NCI-H1930 (cell line): ENCODE measurements around the gene EIF5B.
"Not testable (repeated sequence)": the region's sequence is repeated elsewhere in the genome, so short reads cannot be mapped to it uniquely, and the experiment has no call there.

ENCODE experiments used
- DNase-seq, 2 experiments: peaks; one replicate each; lab custom pipeline; 2025; lab: John Stamatoyannopoulos, UW

The EIF5B gene

DNA sequence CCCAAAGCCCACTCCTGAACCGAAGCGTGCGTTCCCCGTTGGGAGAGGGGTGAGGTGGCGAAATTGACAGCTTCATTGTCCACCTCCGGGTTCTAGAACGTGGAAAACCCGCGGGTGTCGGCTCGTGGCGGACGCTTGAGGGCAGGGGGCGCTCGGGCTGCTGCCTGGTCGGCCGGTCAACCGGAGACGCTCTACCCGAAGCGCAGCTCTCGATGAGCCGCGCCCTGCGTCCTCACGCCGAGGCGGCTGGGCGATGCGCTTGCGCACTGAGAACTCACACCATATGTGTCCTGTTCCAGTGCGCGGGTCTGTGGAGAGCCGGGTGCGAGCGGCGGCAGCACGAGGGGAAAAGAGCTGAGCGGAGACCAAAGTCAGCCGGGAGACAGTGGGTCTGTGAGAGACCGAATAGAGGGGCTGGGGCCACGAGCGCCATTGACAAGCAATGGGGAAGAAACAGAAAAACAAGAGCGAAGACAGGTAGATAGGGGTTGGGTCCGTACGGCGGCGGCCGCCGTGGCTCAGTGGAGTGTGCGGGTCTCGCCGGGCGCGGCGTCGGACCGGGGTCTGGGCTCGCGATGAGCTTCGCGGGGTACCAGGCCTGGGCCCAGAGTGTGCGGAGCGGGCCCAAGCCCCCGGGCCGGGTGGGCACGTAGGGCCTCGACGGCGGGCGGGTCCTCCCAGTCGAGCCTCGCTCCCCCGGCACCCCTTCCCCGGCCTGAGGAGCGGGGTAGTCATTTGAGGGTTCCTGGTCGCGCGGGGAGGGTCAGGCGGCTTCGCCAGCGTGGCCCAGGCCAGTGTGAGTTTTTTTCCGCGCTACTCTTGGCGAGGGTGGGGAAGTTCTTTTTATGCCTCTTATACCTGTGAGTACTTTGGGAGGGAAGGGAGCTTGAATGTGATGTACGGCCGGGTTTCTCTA, at the start of gene EIF5B:
Gene EIF5B, plus strand, starts transcription at position 277 of the 916 bp plus-strand sequence. Its CDS starts 166 bp downstream, at position 443.
- DNase-seq, result peak; percentile 97 to 98

- DNase-seq, result no peak
Measured at GRCh38 chr2:99297994-99298393, 39.2 kb upstream of the EIF5B start.

DNA sequence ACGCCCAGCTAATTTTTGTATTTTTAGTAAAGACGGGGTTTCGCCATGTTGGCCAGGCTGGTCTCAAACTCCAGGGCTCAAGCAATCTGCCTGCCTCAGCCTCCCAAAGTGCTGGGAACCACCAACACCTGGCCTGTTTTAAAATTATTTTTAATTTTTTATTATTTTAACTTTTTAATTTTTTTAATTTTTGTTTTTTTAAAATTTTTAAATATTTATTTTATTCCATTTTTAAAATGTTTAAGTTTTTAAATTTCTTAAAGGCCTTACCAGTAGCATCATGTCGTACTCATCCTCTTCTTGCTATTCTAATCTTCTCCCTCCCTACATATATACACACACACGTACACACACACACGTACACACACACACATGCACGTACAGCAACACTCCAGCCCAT, 37.6 kb upstream of the EIF5B start:
- DNase-seq, result no peak

DNA sequence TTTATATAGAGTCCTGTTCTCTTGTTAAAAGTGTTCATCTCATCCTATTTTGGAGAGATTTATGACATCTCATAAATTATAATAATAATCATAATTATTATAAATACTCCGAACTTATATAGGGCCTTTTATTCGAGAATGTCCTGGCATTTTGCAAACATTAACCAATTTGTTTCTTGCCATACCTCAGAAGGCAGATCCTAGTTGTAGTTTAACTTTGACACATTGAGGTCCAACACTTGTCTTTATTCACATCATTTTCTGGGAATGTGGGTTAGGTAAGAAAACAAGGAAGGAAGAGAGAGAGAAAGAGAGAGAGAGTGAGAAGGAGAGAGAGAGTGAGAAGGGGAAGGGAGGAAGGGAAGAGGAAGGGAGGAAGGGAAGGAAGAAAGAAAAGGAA, 36.1 kb upstream of the EIF5B start, which contains the start of gene LYG1:
Gene LYG1, minus strand, starts transcription at position 101 of the 400 bp plus-strand sequence. CDS start 5,527 bp downstream, outside the sequence.
- not testable (repeated sequence) for DNase-seq

GRCh38 chr2:99317161-99317872, 19.9 kb upstream of the EIF5B start:
- DNase-seq, result no peak

GRCh38 chr2:99317873-99318200, 19.4 kb upstream of the EIF5B start:
- DNase-seq, result not testable (repeated sequence)

GRCh38 chr2:99325384-99325783, 11.8 kb upstream of the EIF5B start:
- no peak for DNase-seq

GRCh38 chr2:99335911-99336803, 1.0 kb upstream of the EIF5B start, which contains the start of gene TXNDC9:
TXNDC9 (minus strand) TSS chr2:99336333; CDS start chr2:99333210, 3,123 bp downstream.
- DNase-seq, result peak; percentile 99 to 100

- no peak for DNase-seq
Measured at GRCh38 chr2:99336804-99337112, 431 bp upstream of the EIF5B start.

- DNase-seq, result no peak
Measured at GRCh38 chr2:99338029-99338585, 918 bp downstream of the EIF5B start.

- no peak for DNase-seq
Measured at GRCh38 chr2:99340669-99341236, 3.6 kb downstream of the EIF5B start.

DNA sequence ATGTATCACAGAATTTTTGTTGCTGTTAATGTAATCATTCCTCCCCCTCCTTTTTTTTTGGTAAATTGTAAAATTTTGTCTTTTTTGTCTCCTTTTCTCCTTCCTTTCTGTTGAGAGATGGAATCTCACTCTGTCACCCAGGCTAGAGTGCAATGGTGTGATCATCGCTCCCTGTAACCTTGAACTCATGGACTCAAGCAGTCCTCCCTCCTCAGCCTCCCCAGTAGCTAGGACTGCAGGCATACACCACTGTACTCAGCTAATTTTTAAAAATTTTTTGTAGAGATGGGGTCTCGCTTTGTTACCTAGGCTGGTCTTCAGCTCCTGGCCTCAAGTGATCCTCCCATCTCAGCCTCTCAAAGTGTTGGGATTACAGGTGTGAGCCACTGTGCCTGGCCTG, 5.3 kb downstream of the EIF5B start:
- DNase-seq, result no peak

DNA sequence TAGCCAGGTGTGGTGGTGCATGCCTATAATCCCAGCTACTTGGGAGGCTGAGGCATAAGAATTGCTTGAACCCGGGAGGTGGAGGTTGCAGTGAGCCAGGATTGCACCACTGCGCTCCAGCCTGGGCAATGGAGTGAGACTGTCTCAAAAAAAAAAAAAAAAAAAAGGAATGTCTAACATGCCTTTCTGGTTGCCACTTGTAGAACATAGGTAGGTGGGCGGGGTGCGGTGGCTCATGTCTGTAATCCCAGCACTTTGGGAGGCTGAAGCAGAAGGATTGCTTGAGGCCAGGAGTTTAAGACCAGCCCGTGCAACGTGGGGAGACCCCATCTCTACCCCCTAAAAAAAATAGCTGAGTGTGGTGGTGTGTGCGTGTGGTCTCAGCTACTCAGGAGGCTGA, 8.3 kb downstream of the EIF5B start:
- not testable (repeated sequence) for DNase-seq

GRCh38 chr2:99346218-99346617, 9.0 kb downstream of the EIF5B start:
- DNase-seq, result no peak

DNA sequence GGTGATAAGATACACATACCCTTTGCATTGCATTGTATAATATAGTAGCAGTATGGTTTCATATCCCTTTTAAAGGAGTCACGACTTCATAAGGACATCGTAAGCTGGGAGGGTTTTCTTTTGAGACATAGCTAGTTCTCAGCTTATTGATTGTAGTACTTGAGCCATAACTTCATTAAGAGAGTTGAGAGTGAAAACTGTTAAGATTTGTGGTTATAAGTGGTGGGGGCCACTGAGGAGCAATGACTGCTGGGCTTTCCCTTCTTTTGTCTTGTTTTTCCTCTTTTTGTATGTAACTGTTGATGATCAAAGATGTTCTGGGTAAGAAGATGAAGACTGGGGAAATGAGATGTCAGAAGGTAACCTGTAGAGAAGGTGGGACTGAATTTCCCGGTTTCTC, 11.0 kb downstream of the EIF5B start:
- no peak for DNase-seq

GRCh38 chr2:99350194-99350593, 13.0 kb downstream of the EIF5B start:
- DNase-seq, result no peak

DNA sequence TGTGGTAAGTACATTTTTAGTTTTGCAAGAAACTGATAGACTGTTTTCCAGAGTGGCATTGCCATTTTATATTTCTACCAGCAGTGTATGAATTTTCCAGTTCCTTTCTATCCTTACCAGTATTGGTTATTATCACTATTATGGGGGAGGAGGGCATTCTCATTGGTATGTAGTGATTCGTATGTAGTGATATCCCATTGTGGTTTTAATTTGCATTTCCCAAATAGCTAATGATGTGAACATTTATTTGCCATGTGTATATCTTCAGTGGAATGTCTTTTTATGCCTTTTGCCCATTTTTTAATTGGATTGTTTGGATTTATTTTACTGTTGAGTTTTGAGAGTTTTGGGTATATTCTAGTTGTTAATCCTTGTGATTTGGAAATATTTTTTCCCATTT, 16.9 kb downstream of the EIF5B start:
- no peak for DNase-seq

DNA sequence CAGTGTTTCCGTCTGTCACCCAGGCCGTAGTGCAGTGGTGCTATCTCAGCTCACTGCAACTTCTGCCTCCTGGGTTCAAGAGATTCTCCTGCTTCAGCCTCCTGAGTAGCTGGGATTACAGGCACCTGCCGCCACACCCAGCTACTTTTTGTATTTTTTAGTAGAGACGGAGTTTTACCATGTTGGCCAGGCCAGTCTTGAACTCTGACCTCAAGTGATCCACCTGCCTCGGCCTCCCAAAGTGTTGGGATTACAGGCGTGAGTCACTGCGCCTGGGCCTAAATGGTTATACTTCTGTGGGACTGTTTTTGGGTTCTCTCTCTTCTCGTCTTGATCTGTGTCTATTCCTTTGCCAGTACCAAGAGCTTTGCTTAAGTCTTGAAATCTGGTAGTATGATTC, 17.6 kb downstream of the EIF5B start:
- not testable (repeated sequence) for DNase-seq

DNA sequence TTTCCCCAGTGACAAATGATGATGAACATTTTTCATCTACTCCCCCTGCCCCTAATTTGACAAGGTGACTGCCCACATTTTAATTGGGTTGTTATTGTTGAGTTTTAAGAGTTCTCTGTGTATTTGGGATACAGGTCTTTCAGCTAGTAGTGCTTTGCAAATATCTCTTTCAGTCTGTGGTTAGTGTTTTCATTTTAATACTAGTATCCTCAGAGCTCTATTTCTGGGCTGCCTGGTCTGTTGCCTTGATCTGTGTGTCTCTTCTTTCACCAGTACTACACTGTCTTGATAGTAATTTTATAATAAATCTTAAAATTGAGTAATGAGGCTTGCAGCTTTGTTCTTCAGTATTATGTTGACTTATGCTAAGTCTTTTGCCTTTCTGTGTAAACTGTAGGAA, 19.7 kb downstream of the EIF5B start:
- no peak for DNase-seq

GRCh38 chr2:99365661-99366060, 28.5 kb downstream of the EIF5B start:
- DNase-seq, result no peak

GRCh38 chr2:99368854-99369253, 31.7 kb downstream of the EIF5B start:
- not testable (repeated sequence) for DNase-seq
